Mesendoderm (in vitro differentiated cells): ENCODE data around the gene VIM.

ENCODE experiments used
- DNase-seq: peaks from one replicate; pipeline ENCODE4 v3.0.0; 2013
- H2AK5ac ChIP-seq: 2 replicates; pipeline ENCODE4 v1.6.1; 2013; ENCODE audit warnings: low read length, inconsistent platforms
- H2BK120ac ChIP-seq: 2 replicates; pipeline ENCODE4 v1.6.1; 2013; ENCODE audit warnings: low read depth, mild to moderate bottlenecking, low read length, moderate library complexity, mixed read lengths
- H2BK15ac ChIP-seq: replicated peaks from 2 replicates; pipeline ENCODE4 v1.6.1; 2013; ENCODE audit warnings: low read depth, mild to moderate bottlenecking, moderate library complexity
- H2BK5ac ChIP-seq: 2 replicates; pipeline ENCODE4 v1.6.1; 2013; ENCODE audit warnings: low read length, inconsistent platforms
- H3K18ac ChIP-seq: 2 replicates; pipeline ENCODE4 v1.6.1; 2013; ENCODE audit warnings: mild to moderate bottlenecking, low read length, mixed read lengths
- H3K23ac ChIP-seq: one replicate; pipeline ENCODE4 v1.6.1; 2013; ENCODE audit warnings: low read length
- H3K27ac ChIP-seq: 2 replicates; pipeline ENCODE4 v1.5.1; 2013; ENCODE audit warnings: low read depth, mild to moderate bottlenecking, inconsistent platforms, low read length, moderate library complexity
- H3K27me3 ChIP-seq: 2 replicates; pipeline ENCODE4 v1.6.1; 2013; ENCODE audit warnings: low read length, control low read depth, mild to moderate bottlenecking, inconsistent platforms; ENCODE audit not compliant: insufficient read depth, poor library complexity
- H3K36me3 ChIP-seq: 2 replicates; pipeline ENCODE4 v1.6.1; 2013; ENCODE audit warnings: low read length, inconsistent platforms; ENCODE audit not compliant: control insufficient read depth, insufficient read depth
- H3K4ac ChIP-seq: one replicate; pipeline ENCODE4 v1.6.1; 2013; ENCODE audit warnings: low read depth, mild to moderate bottlenecking, low read length, moderate library complexity
- H3K4me1 ChIP-seq: 2 replicates; pipeline ENCODE4 v1.6.1; 2013; ENCODE audit warnings: low read depth, low read length, inconsistent platforms; ENCODE audit not compliant: control insufficient read depth
- H3K4me2 ChIP-seq: 2 replicates; pipeline ENCODE4 v1.6.1; 2013; ENCODE audit warnings: low read length
- H3K4me3 ChIP-seq: 2 replicates; pipeline ENCODE4 v1.5.1; 2013; ENCODE audit warnings: mild to moderate bottlenecking, low read length
- H3K56ac ChIP-seq: one replicate; pipeline ENCODE4 v1.6.1; 2013; ENCODE audit warnings: low read length
- H3K79me1 ChIP-seq: 2 replicates; pipeline ENCODE4 v1.6.1; 2013; ENCODE audit warnings: low read length, inconsistent platforms
- H3K79me2 ChIP-seq: 2 replicates; pipeline ENCODE4 v1.6.1; 2013; ENCODE audit warnings: mild to moderate bottlenecking, low read length; ENCODE audit not compliant: control insufficient read depth, insufficient read depth
- H3K9ac ChIP-seq: 2 replicates; pipeline ENCODE4 v1.6.1; 2013; ENCODE audit warnings: low read length, inconsistent platforms
- H4K5ac ChIP-seq: one replicate; pipeline ENCODE4 v1.6.1; 2013; ENCODE audit warnings: low read length
- H4K8ac ChIP-seq: one replicate; pipeline ENCODE4 v1.6.1; 2013; ENCODE audit warnings: low read depth, mild to moderate bottlenecking, control low read depth, low read length, moderate library complexity
- WGBS: extraction: QIAGEN DNeasy Blood & Tissue Kit; methylation state at CpG from one replicate; pipeline ENCODE4 v1.1.7; 2013; ENCODE audit warnings: low lambda C conversion rate, missing lambda C conversion rate; ENCODE audit not compliant: insufficient coverage; ENCODE audit errors: extremely low coverage; 5-methylcytosine and 5-hydroxymethylcytosine counted together

VIM gene

GRCh38 chr10:17210361-17210760, 17.7 kb upstream of the VIM start:
- no peak overlapping the region for H3K23ac ChIP-seq
- H2BK15ac ChIP-seq, result no peak overlapping the region
- no peak overlapping the region for H3K27ac ChIP-seq
- H2BK120ac ChIP-seq, result no peak overlapping the region
- H3K9ac ChIP-seq, result no peak overlapping the region
- H2BK5ac ChIP-seq, result no peak overlapping the region
- H3K4me1 ChIP-seq, result no peaks in the 10 kb centered on the region
- 100% methylated on average over 1 of the region's 3 CpGs for WGBS
- H3K27me3 ChIP-seq, result no peaks in the 10 kb centered on the region
- no peak overlapping the region for H3K56ac ChIP-seq
- no peaks in the 10 kb centered on the region for H3K79me2 ChIP-seq
- H3K4me3 ChIP-seq, result no peak overlapping the region
- H3K18ac ChIP-seq, result no peak overlapping the region
- no peak overlapping the region for H4K8ac ChIP-seq
- H4K5ac ChIP-seq, result no peak overlapping the region
- no peak overlapping the region for H3K4ac ChIP-seq
- no peaks in the 10 kb centered on the region for H3K79me1 ChIP-seq
- no peaks in the 10 kb centered on the region for H3K36me3 ChIP-seq
- no peak for DNase-seq
- no peak overlapping the region for H2AK5ac ChIP-seq
- H3K4me2 ChIP-seq, result no peak overlapping the region

- Histone ChIP-seq H3K79me1 (no peaks in the 10 kb centered on the region), H2AK5ac (no peak overlapping the region), H3K4me3 (no peak overlapping the region), H3K56ac (no peak overlapping the region), H3K36me3 (no peaks in the 10 kb centered on the region), H3K27me3 (no peaks in the 10 kb centered on the region), H3K18ac (no peak overlapping the region), H3K23ac (no peak overlapping the region), H4K5ac (no peak overlapping the region), H2BK15ac (no peak overlapping the region), H3K4me1 (peaks cover 4% of the 10 kb centered on the region), H2BK5ac (no peak overlapping the region), H3K27ac (no peak overlapping the region), H3K79me2 (no peaks in the 10 kb centered on the region), H2BK120ac (no peak overlapping the region), H3K4ac (no peak overlapping the region), H3K4me2 (no peak overlapping the region), H4K8ac (no peak overlapping the region), H3K9ac (no peak overlapping the region)
- DNase-seq, result peak; percentile 67
Observed at GRCh38 chr10:17212802-17213221, 15.2 kb upstream of the VIM start.

GRCh38 chr10:17213646-17214349, 14.2 kb upstream of the VIM start:
- peak overlapping the region; percentile 25 for H3K27ac ChIP-seq
- H3K56ac ChIP-seq, result no peak overlapping the region
- H3K18ac ChIP-seq, result peak overlapping the region; percentile 80
- H3K79me1 ChIP-seq, result no peaks in the 10 kb centered on the region
- H3K27me3 ChIP-seq, result no peaks in the 10 kb centered on the region
- H2AK5ac ChIP-seq, result no peak overlapping the region
- no peak overlapping the region for H3K4me2 ChIP-seq
- 100% methylated on average over 1 of the region's 2 CpGs for WGBS
- H3K4me1 ChIP-seq, result peaks cover 4% of the 10 kb centered on the region
- no peak overlapping the region for H3K23ac ChIP-seq
- no peak overlapping the region for H4K5ac ChIP-seq
- H3K79me2 ChIP-seq, result no peaks in the 10 kb centered on the region
- no peak overlapping the region for H2BK120ac ChIP-seq
- H2BK5ac ChIP-seq, result no peak overlapping the region
- peak overlapping the region; percentile 92 for H2BK15ac ChIP-seq
- no peak overlapping the region for H3K9ac ChIP-seq
- no peaks in the 10 kb centered on the region for H3K36me3 ChIP-seq
- DNase-seq, result no peak
- H3K4ac ChIP-seq, result peak overlapping the region; percentile 70
- no peak overlapping the region for H3K4me3 ChIP-seq
- H4K8ac ChIP-seq, result no peak overlapping the region

- no peak overlapping the region for H3K4me3 ChIP-seq
- DNase-seq, result no peak
- no CpG with 5 or more reads among the region's 2 CpGs for WGBS
Observed at GRCh38 chr10:17214526-17214925, 13.5 kb upstream of the VIM start.

GRCh38 chr10:17214971-17215781, 12.9 kb upstream of the VIM start:
- Histone ChIP-seq H3K23ac (no peak overlapping the region), H2BK5ac (no peak overlapping the region), H2BK15ac (no peak overlapping the region), H3K4me2 (no peak overlapping the region), H3K79me1 (no peaks in the 10 kb centered on the region), H3K9ac (no peak overlapping the region), H3K27me3 (no peaks in the 10 kb centered on the region), H3K79me2 (no peaks in the 10 kb centered on the region), H3K36me3 (no peaks in the 10 kb centered on the region), H3K56ac (peak overlapping the region; percentile 22), H2AK5ac (no peak overlapping the region), H4K5ac (no peak overlapping the region), H3K18ac (peak overlapping the region; percentile 83), H3K4me1 (peaks cover 4% of the 10 kb centered on the region), H3K4me3 (no peak overlapping the region), H3K27ac (peak overlapping the region; percentile 27), H4K8ac (no peak overlapping the region), H3K4ac (peak overlapping the region; percentile 31), H2BK120ac (peak overlapping the region; percentile 99)
- WGBS, result no CpG with 5 or more reads among the region's 9 CpGs
- DNase-seq, result no peak

More at GRCh38 chr10:17214526-17214925, 13.5 kb upstream of the VIM start:
- H2BK120ac ChIP-seq, result no peak overlapping the region
- no peaks in the 10 kb centered on the region for H3K27me3 ChIP-seq
- no peak overlapping the region for H2BK5ac ChIP-seq
- H3K79me1 ChIP-seq, result no peaks in the 10 kb centered on the region
- no peak overlapping the region for H4K8ac ChIP-seq
- H3K36me3 ChIP-seq, result no peaks in the 10 kb centered on the region
- H3K4me2 ChIP-seq, result no peak overlapping the region
- no peak overlapping the region for H3K23ac ChIP-seq
- H3K27ac ChIP-seq, result no peak overlapping the region
- H2BK15ac ChIP-seq, result no peak overlapping the region
- H3K9ac ChIP-seq, result no peak overlapping the region
- peaks cover 4% of the 10 kb centered on the region for H3K4me1 ChIP-seq
- H4K5ac ChIP-seq, result no peak overlapping the region
- H3K79me2 ChIP-seq, result no peaks in the 10 kb centered on the region
- no peak overlapping the region for H2AK5ac ChIP-seq
- no peak overlapping the region for H3K4ac ChIP-seq
- no peak overlapping the region for H3K56ac ChIP-seq
- H3K18ac ChIP-seq, result no peak overlapping the region
